DOHH2 (cell line): ENCODE measurements around the gene ARPC1B.

Experiments
- H3F3A ChIP-seq: fragments of 200-600 bp; sonication (generic), shearing (Covaris generic); 2 replicates; pipeline ENCODE4 v1.6.0; 2016; ENCODE audit warnings: antibody characterized with exemption, mild to moderate bottlenecking; ENCODE audit not compliant: control insufficient read depth, insufficient read depth
- H3K27ac ChIP-seq: fragments of 200-600 bp; sonication (generic); 2 replicates; pipeline ENCODE4 v1.5.1; 2014; ENCODE audit warnings: low read depth, mild to moderate bottlenecking, low read length, moderate library complexity
- H3K27me3 ChIP-seq: fragments of 200-600 bp; sonication (generic); 2 replicates; pipeline ENCODE4 v1.6.1; 2014; ENCODE audit warnings: mild to moderate bottlenecking, low read length, mixed read lengths; ENCODE audit not compliant: control insufficient read depth
- H3K36me3 ChIP-seq: fragments of 200-600 bp; sonication (generic); 2 replicates; pipeline ENCODE4 v1.6.1; 2014; ENCODE audit warnings: mild to moderate bottlenecking, low read length, moderate library complexity, mixed read lengths; ENCODE audit not compliant: control insufficient read depth
- H3K4me1 ChIP-seq: fragments of 200-600 bp; sonication (generic); 2 replicates; pipeline ENCODE4 v1.6.1; 2014; ENCODE audit warnings: mild to moderate bottlenecking, low read length, mixed read lengths; ENCODE audit not compliant: control insufficient read depth
- H3K4me2 ChIP-seq: fragments of 200-600 bp; sonication (generic); 2 replicates; pipeline ENCODE4 v1.6.0; 2014; ENCODE audit warnings: mild to moderate bottlenecking, low read length, moderate library complexity
- H3K4me3 ChIP-seq: fragments of 200-600 bp; sonication (generic); 2 replicates; pipeline ENCODE4 v1.5.1; 2014; ENCODE audit warnings: mild to moderate bottlenecking, low read length, mixed read lengths
- H3K79me2 ChIP-seq: fragments of 200-600 bp; sonication (generic); 2 replicates; pipeline ENCODE4 v1.6.1; 2014; ENCODE audit warnings: mild to moderate bottlenecking, low read length, mixed read lengths; ENCODE audit not compliant: control insufficient read depth
- H3K9me2 ChIP-seq: fragments of 200-600 bp; sonication (generic); replicated peaks from 2 replicates; pipeline ENCODE4 v1.6.1; 2014; ENCODE audit warnings: mild to moderate bottlenecking, low read length, mixed read lengths; ENCODE audit not compliant: control insufficient read depth
- H3K9me3 ChIP-seq: fragments of 200-600 bp; sonication (generic); 2 replicates; pipeline ENCODE4 v1.6.1; 2014; ENCODE audit warnings: antibody characterized with exemption, low read length, mixed read lengths; ENCODE audit not compliant: control insufficient read depth, insufficient read depth
- H4K20me1 ChIP-seq: fragments of 200-600 bp; sonication (generic); 2 replicates; pipeline ENCODE4 v1.6.0; 2014; ENCODE audit warnings: low read depth, mild to moderate bottlenecking, antibody characterized with exemption, low read length, moderate library complexity; ENCODE audit not compliant: control insufficient read depth, insufficient read depth
- CTCF ChIP-seq: fragments of 200-600 bp; sonication (generic); IDR thresholded peaks from one replicate; pipeline ENCODE4 v1.5.1; 2014; ENCODE audit warnings: antibody characterized with exemption, mild to moderate bottlenecking, low read depth, low read length; ENCODE audit not compliant: poor library complexity, severe bottlenecking
- EZH2phosphoT487 ChIP-seq: fragments of 200-600 bp; sonication (generic); IDR thresholded peaks from 2 replicates; pipeline ENCODE4 v1.6.1; 2017; ENCODE audit warnings: borderline replicate concordance, mild to moderate bottlenecking, antibody characterized with exemption, low read length, moderate library complexity, mixed read lengths

ARPC1B gene

GRCh38 chr7:99371376-99371920 is 3.1 kb upstream of the ARPC1B start:
- H3K4me1 ChIP-seq: peaks cover 18% of the 10 kb centered on the region
- peaks cover 11% of the 10 kb centered on the region; the same call in 1 of the 2 replicates for H3F3A ChIP-seq
- 0 out of 2 replicates have a peak, but pooled peaks cover 8% of the 10 kb centered on the region for H4K20me1 ChIP-seq
- H3K79me2 ChIP-seq: peaks cover 20% of the 10 kb centered on the region
- no peak overlapping the region for H3K4me2 ChIP-seq
- TF ChIP-seq EZH2phosphoT487 (no peak), CTCF (no peak)
- no peaks in the 10 kb centered on the region for H3K9me2 ChIP-seq
- H3K9me3 ChIP-seq: no peaks in the 10 kb centered on the region
- H3K27me3 ChIP-seq: no peaks in the 10 kb centered on the region
- no peak overlapping the region for H3K4me3 ChIP-seq
- peaks cover 16% of the 10 kb centered on the region for H3K36me3 ChIP-seq
- no peak overlapping the region for H3K27ac ChIP-seq

- no peaks in the 10 kb centered on the region for H3K27me3 ChIP-seq
- H3K9me3 ChIP-seq: no peaks in the 10 kb centered on the region
- H4K20me1 ChIP-seq: 0 out of 2 replicates have a peak, but pooled peaks cover 8% of the 10 kb centered on the region
- H3K36me3 ChIP-seq: peaks cover 17% of the 10 kb centered on the region
- H3K9me2 ChIP-seq: no peaks in the 10 kb centered on the region
- no peak overlapping the region for H3K4me3 ChIP-seq
- H3K4me1 ChIP-seq: peaks cover 28% of the 10 kb centered on the region
- peaks cover 30% of the 10 kb centered on the region for H3K79me2 ChIP-seq
- no peak overlapping the region for H3K27ac ChIP-seq
- H3F3A ChIP-seq: peaks cover 17% of the 10 kb centered on the region
- H3K4me2 ChIP-seq: no peak overlapping the region
- TF ChIP-seq CTCF (no peak), EZH2phosphoT487 (no peak)
These were observed 2.0 kb upstream of the ARPC1B start for GRCh38 chr7:99372275-99373090.

GRCh38 chr7:99373091-99374066 is 1.2 kb upstream of the ARPC1B start:
- Histone ChIP-seq H3K79me2 (peaks cover 37% of the 10 kb centered on the region), H3K9me2 (no peaks in the 10 kb centered on the region), H3K9me3 (no peaks in the 10 kb centered on the region), H3K27me3 (no peaks in the 10 kb centered on the region), H3K27ac (no peak overlapping the region), H4K20me1 (0 out of 2 replicates have a peak, but pooled peaks cover 8% of the 10 kb centered on the region), H3K4me1 (peaks cover 37% of the 10 kb centered on the region), H3K36me3 (peaks cover 25% of the 10 kb centered on the region), H3F3A (peaks cover 25% of the 10 kb centered on the region), H3K4me2 (peak overlapping the region; percentile 93), H3K4me3 (peak overlapping the region; percentile 82)
- TF ChIP-seq EZH2phosphoT487 (no peak), CTCF (no peak)
